GM18867 (cell line): ENCODE results near the gene IP6K2.
"Not testable (repeated sequence)": the region's sequence is repeated elsewhere in the genome, so short reads cannot be mapped to it uniquely, and the experiment has no call there.

ENCODE experiments used
- ATAC-seq: cut with Tn5 transposase; IDR thresholded peaks from one replicate; pipeline ENCODE4 v1.9.1; 2021; ENCODE audit warnings: mild to moderate bottlenecking, moderate library complexity; ENCODE audit not compliant: unreplicated experiment

IP6K2 gene

DNA sequence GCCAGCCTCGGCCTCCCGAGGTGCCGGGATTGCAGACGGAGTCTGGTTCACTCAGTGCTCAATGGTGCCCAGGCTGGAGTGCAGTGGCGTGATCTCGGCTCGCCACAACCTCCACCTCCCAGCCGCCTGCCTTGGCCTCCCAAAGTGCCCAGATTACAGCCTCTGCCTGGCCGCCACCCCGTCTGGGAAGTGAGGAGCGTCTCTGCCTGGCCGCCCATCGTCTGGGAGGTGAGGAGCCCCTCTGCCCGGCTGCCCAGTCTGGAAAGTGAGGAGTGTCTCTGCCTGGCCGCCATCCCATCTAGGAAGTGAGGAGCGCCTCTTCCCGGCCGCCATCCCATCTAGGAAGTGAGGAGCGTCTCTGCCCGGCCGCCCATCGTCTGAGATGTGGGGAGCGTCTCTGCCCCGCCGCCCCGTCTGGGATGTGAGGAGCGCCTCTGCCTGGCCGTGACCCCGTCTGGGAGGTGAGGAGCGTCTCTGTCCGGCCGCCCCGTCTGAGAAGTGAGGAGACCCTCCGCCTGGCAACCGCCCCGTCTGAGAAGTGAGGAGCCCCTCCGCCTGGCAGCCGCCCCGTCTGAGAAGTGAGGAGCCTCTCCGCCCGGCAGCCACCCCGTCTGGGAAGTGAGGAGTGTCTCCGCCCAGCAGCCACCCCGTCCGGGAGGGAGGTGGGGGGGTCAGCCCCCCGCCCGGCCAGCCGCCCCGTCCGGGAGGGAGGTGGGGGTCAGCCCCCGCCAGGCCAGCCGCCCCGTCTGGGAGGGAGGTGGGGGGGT lies 16.9 kb upstream of the IP6K2 start:
- not testable (repeated sequence) for ATAC-seq

GRCh38 chr3:48727511-48727910 lies 10.5 kb upstream of the IP6K2 start:
- no peak for ATAC-seq

DNA sequence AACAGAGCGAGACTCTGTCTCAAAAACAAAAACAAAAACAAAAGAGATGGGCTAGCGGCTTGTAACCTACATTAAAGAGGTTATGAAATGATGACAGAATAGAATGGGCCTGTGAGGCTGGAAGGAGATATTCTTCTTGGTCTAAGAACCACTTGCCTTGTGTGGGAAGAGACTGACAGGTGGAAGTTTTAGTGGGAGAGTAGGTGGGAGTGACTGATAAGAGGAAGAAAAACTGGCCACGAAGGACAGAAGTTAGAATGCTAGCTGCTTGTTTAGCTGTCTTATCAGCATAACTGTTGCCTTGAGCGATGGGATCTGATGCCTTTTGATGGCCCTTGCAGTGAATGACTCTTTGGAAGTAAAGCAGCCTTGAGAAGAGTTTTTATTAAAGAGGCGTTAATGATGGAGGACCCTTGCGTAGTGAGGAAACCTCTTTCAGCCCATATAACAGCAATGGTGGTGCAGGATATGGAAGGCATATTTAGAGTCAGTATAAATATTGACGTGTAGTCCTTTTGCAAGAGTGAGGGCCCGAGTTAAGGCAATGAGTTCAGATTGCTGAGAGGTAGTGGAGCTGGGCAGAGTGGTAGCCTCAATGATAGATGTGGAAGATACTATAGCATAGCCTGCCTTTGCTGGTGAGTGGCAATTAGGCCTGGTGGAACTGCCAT lies 8.3 kb upstream of the IP6K2 start:
- not testable (repeated sequence) for ATAC-seq

DNA sequence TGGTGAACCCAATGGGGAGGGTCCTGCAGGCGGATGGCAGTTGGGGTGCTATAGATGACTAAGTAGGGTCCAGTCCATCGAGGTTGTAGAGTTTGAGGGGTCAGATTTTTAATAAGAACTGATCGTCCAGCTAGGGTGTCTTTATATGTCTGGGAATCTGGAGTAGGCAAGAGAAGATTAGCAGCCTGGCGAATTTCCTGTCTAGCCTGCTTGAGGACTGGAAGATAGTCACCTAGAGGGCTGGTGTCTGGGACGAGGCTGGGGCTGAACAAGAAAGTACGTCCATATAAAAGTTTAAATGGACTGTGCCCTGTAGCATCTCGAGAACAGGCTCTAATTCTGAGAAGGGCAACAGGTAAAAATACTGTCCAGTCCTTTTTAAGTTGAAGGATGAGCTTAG lies 6.7 kb upstream of the IP6K2 start:
- ATAC-seq, result no peak

DNA sequence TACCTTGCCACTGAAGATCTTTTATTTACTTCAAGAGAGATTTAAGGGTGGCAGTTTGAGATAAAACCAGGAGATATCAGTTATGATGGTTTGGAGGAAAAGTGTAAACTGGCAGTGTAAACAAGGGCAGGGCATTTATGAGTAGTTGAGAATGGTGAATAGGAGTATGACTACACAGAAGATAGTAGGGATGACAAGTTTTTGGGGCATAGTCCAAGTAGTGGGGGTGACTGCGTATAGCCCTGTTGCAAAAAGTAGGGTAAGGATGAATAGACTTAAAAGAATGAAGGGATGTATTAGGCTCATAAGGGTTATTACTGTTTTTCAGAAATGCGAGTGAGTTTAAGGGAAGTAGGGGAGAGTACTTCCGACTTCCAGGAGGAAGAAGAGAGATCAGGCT lies 6.3 kb upstream of the IP6K2 start:
- ATAC-seq, result not testable (repeated sequence)

GRCh38 chr3:48716508-48716981 lies 476 bp downstream of the IP6K2 start:
- ATAC-seq, result no peak

- ATAC-seq, result no peak
Measured at GRCh38 chr3:48715174-48715800, 1.7 kb downstream of the IP6K2 start.

DNA sequence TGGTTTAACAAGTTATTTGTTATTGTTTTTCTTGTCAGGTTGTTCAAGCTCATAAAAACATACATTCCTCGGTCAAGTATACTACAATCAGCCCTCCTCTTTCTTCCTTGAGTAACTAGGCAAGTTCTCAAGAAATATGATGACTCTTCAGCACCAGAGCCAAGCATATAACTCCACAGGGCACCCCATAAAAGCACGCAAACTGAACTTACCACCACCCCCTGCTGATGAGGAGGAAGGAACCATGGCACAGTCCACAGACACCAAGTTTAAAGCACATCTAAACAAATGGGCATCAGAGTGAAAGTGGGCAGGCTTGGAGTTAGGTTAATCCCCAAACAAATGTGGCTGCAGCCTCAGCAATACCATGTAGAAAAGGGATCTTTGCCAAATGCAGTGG lies 5.3 kb downstream of the IP6K2 start:
- no peak for ATAC-seq

DNA sequence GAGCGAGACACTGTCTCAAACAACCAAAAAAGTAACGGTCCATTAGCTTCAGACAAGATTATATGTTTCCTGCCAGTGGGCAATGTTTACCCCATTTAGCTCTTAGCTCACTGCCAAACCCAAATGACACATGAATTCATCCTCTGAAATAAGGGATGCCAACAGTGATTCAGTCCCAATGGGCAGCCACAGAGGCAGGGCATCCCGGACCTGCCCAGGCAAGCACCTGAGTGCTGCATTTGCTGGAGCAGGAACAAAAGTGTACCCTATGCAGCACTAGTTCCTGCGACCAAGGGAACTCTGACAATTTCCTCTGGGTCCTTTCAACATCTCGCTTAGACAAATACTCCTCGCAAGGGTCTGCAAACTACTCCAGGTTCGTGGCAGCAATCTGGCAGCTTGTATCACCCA lies 8.0 kb downstream of the IP6K2 start:
- ATAC-seq, result no peak

- no peak for ATAC-seq
Measured at GRCh38 chr3:48708481-48708889, 8.5 kb downstream of the IP6K2 start.

DNA sequence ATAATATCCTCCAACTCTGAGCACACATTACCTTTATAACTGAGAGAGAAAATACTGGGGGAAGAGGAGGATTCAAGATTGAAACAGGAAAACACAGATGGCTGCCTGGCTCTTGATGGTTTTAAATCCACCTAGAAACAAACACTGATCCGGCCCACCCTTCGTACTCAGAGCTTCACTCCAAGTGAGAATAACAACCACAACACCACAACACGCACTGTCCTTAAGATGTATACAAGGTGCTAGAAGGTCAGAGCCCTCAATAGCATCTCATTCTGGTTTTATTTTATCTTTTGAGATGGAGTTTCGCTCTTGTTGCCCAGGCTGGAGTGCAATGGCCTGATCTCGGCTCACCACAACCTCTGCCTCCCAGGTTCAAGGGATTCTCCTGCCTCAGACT lies 9.9 kb downstream of the IP6K2 start:
- no peak for ATAC-seq

- ATAC-seq, result no peak
Measured at GRCh38 chr3:48702320-48702920, 14.6 kb downstream of the IP6K2 start.

DNA sequence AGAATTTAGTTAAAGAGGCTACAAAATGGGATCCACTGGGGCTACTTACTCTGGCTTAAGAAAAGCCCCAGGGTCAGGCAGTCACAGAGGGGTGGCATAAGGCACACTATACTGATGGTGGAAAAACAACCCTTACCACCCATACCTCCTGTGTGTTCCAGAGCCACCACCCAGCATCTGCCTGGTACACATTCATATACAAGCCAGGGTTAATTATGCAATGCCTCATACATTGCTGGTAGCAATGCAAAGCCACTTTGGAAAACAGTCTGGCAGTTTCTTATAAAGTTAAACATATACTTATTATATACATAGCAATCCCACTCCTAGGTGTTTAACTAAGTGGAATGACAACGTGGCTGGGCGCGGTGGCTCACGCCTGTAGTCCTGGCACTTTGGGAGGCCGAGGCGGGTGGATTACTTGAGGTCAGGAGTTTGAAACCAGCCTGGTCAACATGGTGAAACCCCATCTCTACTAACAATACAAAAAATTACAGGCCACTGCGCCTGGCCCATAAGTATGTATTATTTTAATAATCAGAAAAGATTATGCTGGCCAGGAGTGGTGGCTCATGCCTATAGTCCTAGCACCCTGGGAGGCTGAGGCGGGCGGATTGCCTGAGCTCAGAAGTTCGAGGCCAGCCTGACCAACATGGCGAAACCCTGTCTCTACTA lies 16.2 kb downstream of the IP6K2 start:
- ATAC-seq, result no peak

- no peak for ATAC-seq
Measured at GRCh38 chr3:48698891-48699290, 18.1 kb downstream of the IP6K2 start.

GRCh38 chr3:48697952-48698351 lies 19.1 kb downstream of the IP6K2 start:
- ATAC-seq, result no peak

- ATAC-seq, result no peak
Measured at GRCh38 chr3:48696601-48697000, 20.4 kb downstream of the IP6K2 start.

- ATAC-seq, result no peak
Measured at GRCh38 chr3:48696156-48696555, 20.9 kb downstream of the IP6K2 start.

DNA sequence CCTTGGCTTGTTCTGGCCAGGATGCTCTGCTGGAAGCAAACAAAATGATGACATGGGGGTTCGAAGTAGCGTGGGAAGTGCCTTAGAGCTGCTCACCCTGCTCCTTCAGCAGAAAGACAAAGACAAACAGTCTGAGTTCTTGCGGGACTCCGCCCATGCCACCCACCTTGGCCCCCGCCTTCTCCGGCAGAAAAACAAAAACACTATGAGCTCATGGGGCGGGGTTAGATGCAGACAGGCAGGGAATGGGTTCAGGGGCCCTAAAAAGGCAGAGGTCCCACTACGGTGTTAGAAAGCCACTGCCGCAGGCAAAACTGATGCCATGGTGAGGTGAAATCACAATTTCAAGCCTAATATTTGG lies 21.6 kb downstream of the IP6K2 start:
- ATAC-seq, result no peak

- no peak for ATAC-seq
Measured at GRCh38 chr3:48694610-48695392, 22.2 kb downstream of the IP6K2 start.

GRCh38 chr3:48693826-48694225 lies 23.2 kb downstream of the IP6K2 start:
- ATAC-seq, result no peak
